Transverse colon (tissue), 4 donors: ENCODE measurements around the gene DUOXA1. TPM values are rescaled to one million over a fixed set of nuclear protein-coding genes. Genes with fewer than 3 reads are reported as not detected.

ENCODE experiments used
- DNase-seq: peaks from one replicate; pipeline ENCODE4 v3.0.0-alpha.2; 2019
- H3K27ac ChIP-seq, 4 donors: fragments of 200-600 bp; sonication (generic); 2 replicates each; pipeline ENCODE4 v1.5.1; 2016 to 2018; ENCODE audit warnings: inconsistent platforms in 4 of 4
- H3K27me3 ChIP-seq: fragments of 200-600 bp; sonication (generic); 2 replicates; pipeline ENCODE4 v1.5.1; 2017; ENCODE audit warnings: inconsistent platforms
- H3K36me3 ChIP-seq, 4 donors: fragments of 200-600 bp; sonication (generic); 2 replicates each; pipeline ENCODE4 v1.5.1; 2017 to 2019; ENCODE audit warnings: inconsistent platforms in 4 of 4
- H3K4me1 ChIP-seq, 4 donors: fragments of 200-600 bp; sonication (generic); 2 replicates each; pipeline ENCODE4 v1.5.1; 2017 to 2020; ENCODE audit warnings: inconsistent platforms in 4 of 4
- H3K4me3 ChIP-seq, 4 donors: fragments of 200-600 bp; sonication (generic); 1 replicate in 1 of 4; 2 replicates in 3 of 4; pipeline versions ENCODE4 v1.5.1 to v1.6.1; 2017 to 2019; ENCODE audit warnings: inconsistent platforms in 4 of 4
- H3K9me3 ChIP-seq, 2 donors: fragments of 200-600 bp; sonication (generic); 2 replicates each; pipeline ENCODE4 v1.5.1; 2017 to 2019; ENCODE audit warnings: inconsistent platforms in 2 of 2
- EP300 ChIP-seq: sonication (generic); formaldehyde crosslinking; IDR thresholded peaks from one replicate; pipeline ENCODE4 v1.6.1; 2017; ENCODE audit warnings: antibody characterized with exemption, low read depth
- POLR2A ChIP-seq: fragments of 450-650 bp; IDR thresholded peaks from one replicate; pipeline ENCODE4 v1.6.1; 2016; ENCODE audit warnings: antibody characterized with exemption, mild to moderate bottlenecking, moderate library complexity
- POLR2AphosphoS5 ChIP-seq, 3 donors: sonication (generic); formaldehyde crosslinking; IDR thresholded peaks; one replicate each; pipeline ENCODE4 v1.6.1; 2016; ENCODE audit warnings: antibody characterized with exemption in 3 of 3
- WGBS, 2 donors: methylation state at CpG; one replicate each; pipeline ENCODE4 v1.1.5; 2018; ENCODE audit warnings: low coverage in 1 of 2; 5-methylcytosine and 5-hydroxymethylcytosine counted together
- in situ Hi-C, 4 donors: fragments of 200-750 bp; cut with MboI; loops; one replicate each; pipeline versions ENCODE4 v1.15.0 to v1.15.1; 2017; ENCODE audit warnings: low sequenced_read_pairs in 3 of 4, low pct_ligation_motif_present in 1 of 4, low pct_unique_long_range_greater_than_20kb in 1 of 4
- intact Hi-C: fragments of 100-400 bp; cut with DNase I; formaldehyde crosslinking; loops from one replicate; pipeline ENCODE4 v1.15.1; 2023; ENCODE audit warnings: low total_unique reads
- total RNA-seq, 4 donors: library from RNA; depleted of rRNA; stranded (reverse); fragments of >200 nt; gene quantifications; one replicate each; pipeline ENCODE4 v1.1.0, GENCODE V29; 2016
- TF ChIP-seq, protein P1 (sequence below), 5 experiments: fragments of 200-600 bp in 3 of 5; fragments of 450-650 bp in 2 of 5; sonication (generic) in 3 of 5; IDR thresholded peaks; 1 replicate in 2 of 5; 2 replicates in 3 of 5; pipeline ENCODE4 v1.5.1; 2016 to 2017; ENCODE audit warnings: antibody characterized with exemption in 5 of 5, inconsistent platforms in 3 of 5, mild to moderate bottlenecking in 2 of 5, moderate library complexity in 1 of 5

The DUOXA1 gene
- total RNA-seq, 4 donors from 2014 or later, result 1.4 TPM; not detected in 3

DNA sequence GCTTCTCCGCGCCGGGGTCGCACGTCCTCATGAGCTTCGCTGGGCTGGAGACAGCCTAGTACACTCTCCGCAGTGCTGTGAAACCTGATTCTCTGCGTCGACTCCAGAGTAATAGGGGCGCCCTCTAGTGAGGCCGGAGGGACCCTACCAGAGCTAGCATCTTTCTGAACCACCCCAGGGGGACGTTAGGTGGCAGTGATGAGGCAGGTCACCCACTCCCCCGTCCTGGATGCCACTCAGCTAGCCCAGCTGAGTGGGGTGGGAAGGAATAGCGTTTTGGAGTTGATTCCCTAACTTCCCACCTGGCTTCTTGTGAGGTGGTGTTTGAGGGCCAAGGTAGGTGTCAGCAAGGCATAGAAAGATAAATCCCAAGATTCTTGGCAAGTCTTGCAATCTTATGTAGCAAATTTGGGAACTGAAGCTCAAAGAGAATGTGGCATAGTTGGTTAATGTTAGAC is 11.5 kb downstream of the DUOXA1 start:
- intact Hi-C loops, result loop anchor here (2.0 kb wide), 1 partner anchor 61 kb away; no protein-coding TSS in a partner anchor
- Histone ChIP-seq H3K36me3 (no peaks in the 10 kb centered on the region), H3K27ac (no peak overlapping the region), H3K4me1 (peaks cover 10 to 26% (median 18%) of the 10 kb centered on the region in 4 donors), H3K27me3 (peaks cover 78% of the 10 kb centered on the region), H3K9me3 (no peaks in the 10 kb centered on the region), H3K4me3 (peak overlapping the region in 1 of 4 donors; percentile 27)
- DNase-seq, result peak; percentile 89
- TF ChIP-seq, protein P1, sequence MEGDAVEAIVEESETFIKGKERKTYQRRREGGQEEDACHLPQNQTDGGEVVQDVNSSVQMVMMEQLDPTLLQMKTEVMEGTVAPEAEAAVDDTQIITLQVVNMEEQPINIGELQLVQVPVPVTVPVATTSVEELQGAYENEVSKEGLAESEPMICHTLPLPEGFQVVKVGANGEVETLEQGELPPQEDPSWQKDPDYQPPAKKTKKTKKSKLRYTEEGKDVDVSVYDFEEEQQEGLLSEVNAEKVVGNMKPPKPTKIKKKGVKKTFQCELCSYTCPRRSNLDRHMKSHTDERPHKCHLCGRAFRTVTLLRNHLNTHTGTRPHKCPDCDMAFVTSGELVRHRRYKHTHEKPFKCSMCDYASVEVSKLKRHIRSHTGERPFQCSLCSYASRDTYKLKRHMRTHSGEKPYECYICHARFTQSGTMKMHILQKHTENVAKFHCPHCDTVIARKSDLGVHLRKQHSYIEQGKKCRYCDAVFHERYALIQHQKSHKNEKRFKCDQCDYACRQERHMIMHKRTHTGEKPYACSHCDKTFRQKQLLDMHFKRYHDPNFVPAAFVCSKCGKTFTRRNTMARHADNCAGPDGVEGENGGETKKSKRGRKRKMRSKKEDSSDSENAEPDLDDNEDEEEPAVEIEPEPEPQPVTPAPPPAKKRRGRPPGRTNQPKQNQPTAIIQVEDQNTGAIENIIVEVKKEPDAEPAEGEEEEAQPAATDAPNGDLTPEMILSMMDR (IDR thresholded peaks at IDR 0.05), result peak; percentile 90 to 95 (median 92)
- TF ChIP-seq POLR2AphosphoS5 (IDR thresholded peaks at IDR 0.05), result no peak
- 0 to 3% methylated on average over 6 to 14 of the region's 14 CpGs for WGBS, 2 donors
- in situ Hi-C loops, result loop anchor here in 1 of 4 donors (25.0 kb wide), 1 partner anchor 156 kb away; the partner anchor contains the start of gene TERB2

DNA sequence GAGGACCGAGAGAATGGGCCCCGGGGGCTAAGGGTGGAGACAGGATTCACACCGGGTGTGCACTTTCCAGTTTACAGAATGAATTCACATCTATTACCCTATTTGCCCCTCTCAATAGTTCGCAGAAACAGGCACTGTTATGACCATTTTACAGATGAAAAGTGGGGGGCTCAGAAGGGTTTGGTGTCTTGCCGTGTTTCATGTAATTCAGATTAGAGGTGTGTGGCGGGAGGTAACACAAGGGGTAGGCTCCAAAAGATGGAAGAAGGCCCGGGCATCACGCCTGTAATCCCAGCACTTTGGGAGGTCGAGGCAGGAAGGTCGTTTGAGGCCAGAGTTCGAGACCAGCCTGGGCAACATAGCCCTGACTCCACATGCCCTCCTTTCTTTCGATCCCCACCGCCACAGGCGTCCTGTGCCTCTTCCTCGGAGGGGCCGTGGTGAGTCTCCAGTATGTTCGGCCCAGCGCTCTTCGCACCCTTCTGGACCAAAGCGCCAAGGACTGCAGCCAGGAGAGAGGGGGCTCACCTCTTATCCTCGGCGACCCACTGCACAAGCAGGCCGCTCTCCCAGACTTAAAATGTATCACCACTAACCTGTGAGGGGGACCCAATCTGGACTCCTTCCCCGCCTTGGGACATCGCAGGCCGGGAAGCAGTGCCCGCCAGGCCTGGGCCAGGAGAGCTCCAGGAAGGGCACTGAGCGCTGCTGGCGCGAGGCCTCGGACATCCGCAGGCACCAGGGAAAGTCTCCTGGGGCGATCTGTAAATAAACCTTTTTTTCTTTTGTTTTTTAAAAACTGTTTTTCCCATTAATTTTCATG is 12.2 kb downstream of the DUOXA1 start:
- Histone ChIP-seq H3K4me3 (peak overlapping the region in 1 of 4 donors; percentile 33), H3K36me3 (no peaks in the 10 kb centered on the region), H3K27me3 (peaks cover 80% of the 10 kb centered on the region), H3K4me1 (peaks cover 14 to 33% (median 24%) of the 10 kb centered on the region in 4 donors), H3K9me3 (no peaks in the 10 kb centered on the region), H3K27ac (no peak overlapping the region)
- no peak for DNase-seq
- intact Hi-C loops, result loop anchor here (2.0 kb wide), 1 partner anchor 61 kb away; no protein-coding TSS in a partner anchor
- 59% methylated on average over 33 of the region's 33 CpGs; no CpG with 5 or more reads in 1 of the 2 donors for WGBS, 2 donors
- in situ Hi-C loops, result loop anchor here in 1 of 4 donors (25.0 kb wide), 1 partner anchor 155 kb away; the partner anchor contains the start of gene TERB2
- no peak for TF ChIP-seq POLR2A
- TF ChIP-seq POLR2AphosphoS5 (IDR thresholded peaks at IDR 0.05), result no peak
- TF ChIP-seq EP300, result no peak
- TF ChIP-seq, protein P1 (IDR thresholded peaks at IDR 0.05), result no peak

DNA sequence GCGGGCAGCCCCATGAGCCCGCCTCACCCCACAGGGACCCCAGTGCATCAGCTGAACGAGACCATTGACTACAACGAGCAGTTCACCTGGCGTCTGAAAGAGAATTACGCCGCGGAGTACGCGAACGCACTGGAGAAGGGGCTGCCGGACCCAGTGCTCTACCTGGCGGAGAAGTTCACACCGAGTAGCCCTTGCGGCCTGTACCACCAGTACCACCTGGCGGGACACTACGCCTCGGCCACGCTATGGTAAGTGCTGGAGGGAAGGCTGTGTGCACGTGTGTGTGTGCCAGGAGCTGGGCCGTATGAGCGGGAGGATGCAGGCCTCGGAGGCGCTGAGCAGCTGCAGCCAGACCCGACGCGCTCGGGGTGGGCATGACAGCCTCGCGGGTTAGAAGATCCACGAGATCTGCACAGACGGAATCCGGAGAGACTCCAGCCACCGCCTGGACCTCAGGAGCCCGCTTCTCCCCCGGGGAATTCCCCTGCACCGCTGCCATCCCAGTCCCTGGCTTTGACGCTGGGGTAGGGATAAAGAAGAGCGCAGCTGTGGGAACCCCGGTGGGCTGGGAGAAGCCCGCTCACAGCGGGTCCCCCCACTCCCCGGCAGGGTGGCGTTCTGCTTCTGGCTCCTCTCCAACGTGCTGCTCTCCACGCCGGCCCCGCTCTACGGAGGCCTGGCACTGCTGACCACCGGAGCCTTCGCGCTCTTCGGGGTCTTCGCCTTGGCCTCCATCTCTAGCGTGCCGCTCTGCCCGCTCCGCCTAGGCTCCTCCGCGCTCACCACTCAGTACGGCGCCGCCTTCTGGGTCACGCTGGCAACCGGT is 13.0 kb downstream of the DUOXA1 start:
- no peak overlapping the region for H3K27ac ChIP-seq
- peaks cover 83% of the 10 kb centered on the region for H3K27me3 ChIP-seq
- H3K9me3 ChIP-seq, result no peaks in the 10 kb centered on the region
- intact Hi-C loops (no loop called here), in situ Hi-C loops (loop anchor here in 1 of 4 donors (25.0 kb wide), 1 partner anchor 154 kb away; the partner anchor contains the start of gene TERB2)
- peaks cover 14 to 36% (median 24%) of the 10 kb centered on the region in 4 donors for H3K4me1 ChIP-seq
- 51% methylated on average over 62 of the region's 65 CpGs; no CpG with 5 or more reads in 1 of the 2 donors for WGBS, 2 donors
- no peak for DNase-seq
- H3K36me3 ChIP-seq, result no peaks in the 10 kb centered on the region
- peak overlapping the region in 1 of 4 donors; percentile 33 for H3K4me3 ChIP-seq
- TF ChIP-seq POLR2A (no peak), EP300 (no peak), POLR2AphosphoS5 (IDR thresholded peaks at IDR 0.05) (no peak)
- TF ChIP-seq, protein P1 (IDR thresholded peaks at IDR 0.05), result no peak
